GM19193 (cell line): ENCODE data around the gene ZSCAN1.

ENCODE experiments used
- POLR2A ChIP-seq: IDR thresholded peaks from 4 replicates; pipeline ENCODE4 v1.6.1; 2011; ENCODE audit not compliant: insufficient read depth, insufficient read length; ENCODE audit errors: extremely low read depth

ZSCAN1 gene

GRCh38 chr19:58024661-58025060 is 9.2 kb upstream of the ZSCAN1 start:
- TF ChIP-seq POLR2A, result no peak

- TF ChIP-seq POLR2A, result no peak
Observed at GRCh38 chr19:58034477-58034793, 610 bp downstream of the ZSCAN1 start.

GRCh38 chr19:58035863-58036262 is 2.0 kb downstream of the ZSCAN1 start:
- no peak for TF ChIP-seq POLR2A

GRCh38 chr19:58037927-58038687 is 4.3 kb downstream of the ZSCAN1 start:
- TF ChIP-seq POLR2A, result no peak

- no peak for TF ChIP-seq POLR2A
Observed at GRCh38 chr19:58038688-58039204, 4.9 kb downstream of the ZSCAN1 start.

- TF ChIP-seq POLR2A, result no peak
Observed at GRCh38 chr19:58040751-58041525, 7.1 kb downstream of the ZSCAN1 start.

- no peak for TF ChIP-seq POLR2A
Observed at GRCh38 chr19:58042495-58043340, 8.9 kb downstream of the ZSCAN1 start.

GRCh38 chr19:58044391-58044790 is 10.6 kb downstream of the ZSCAN1 start:
- no peak for TF ChIP-seq POLR2A

- TF ChIP-seq POLR2A, result no peak
Observed at GRCh38 chr19:58044886-58045285, 11.1 kb downstream of the ZSCAN1 start.

- TF ChIP-seq POLR2A, result no peak
Observed at GRCh38 chr19:58045411-58046050, 11.7 kb downstream of the ZSCAN1 start.

- no peak for TF ChIP-seq POLR2A
Observed at GRCh38 chr19:58046856-58047255, 13.0 kb downstream of the ZSCAN1 start.

GRCh38 chr19:58047672-58048071 is 13.8 kb downstream of the ZSCAN1 start:
- TF ChIP-seq POLR2A, result no peak

- no peak for TF ChIP-seq POLR2A
Observed at GRCh38 chr19:58052256-58052655, 18.4 kb downstream of the ZSCAN1 start.

GRCh38 chr19:58053480-58054156 is 19.8 kb downstream of the ZSCAN1 start:
- TF ChIP-seq POLR2A, result no peak
